ENCODE data around the gene LGALS4.
"Not testable (repeated sequence)": the region's sequence is repeated elsewhere in the genome, so short reads cannot be mapped to it uniquely, and the experiment has no call there.

The LGALS4 gene

GRCh38 chr19:38793177-38793576 lies 19.6 kb downstream of the LGALS4 start:
- no peak overlapping the region for H3K27ac ChIP-seq
- TF ChIP-seq CTCF (conservative IDR thresholded peaks at IDR 0.05) = no peak

- TF ChIP-seq CTCF (conservative IDR thresholded peaks at IDR 0.05) = no peak
- H3K27ac ChIP-seq = no peak overlapping the region
Observed at GRCh38 chr19:38792250-38793111, 20.3 kb downstream of the LGALS4 start.

- not testable (repeated sequence) for H3K27ac ChIP-seq
Observed at GRCh38 chr19:38791451-38792064, 21.2 kb downstream of the LGALS4 start.

- H3K27ac ChIP-seq = not testable (repeated sequence)
Observed at GRCh38 chr19:38790507-38791403, 22.0 kb downstream of the LGALS4 start.

GRCh38 chr19:38788478-38789243 lies 24.1 kb downstream of the LGALS4 start, which contains the start of gene LGALS7B:
Gene LGALS7B, plus strand, starts transcription at chr19:38789200. Its CDS starts 27 bp downstream, at chr19:38789227.
- TF ChIP-seq CTCF (conservative IDR thresholded peaks at IDR 0.05) = no peak
- no peak within 1 kb of the TSS for H3K27ac ChIP-seq

GRCh38 chr19:38786572-38787265 lies 26.0 kb downstream of the LGALS4 start:
- H3K27ac ChIP-seq = no peak overlapping the region
- no peak for TF ChIP-seq CTCF (conservative IDR thresholded peaks at IDR 0.05)

- H3K27ac ChIP-seq = not testable (repeated sequence)
Observed at GRCh38 chr19:38786061-38786460, 26.7 kb downstream of the LGALS4 start.

GRCh38 chr19:38785187-38785699 lies 27.5 kb downstream of the LGALS4 start:
- no peak overlapping the region for H3K27ac ChIP-seq
- TF ChIP-seq CTCF (conservative IDR thresholded peaks at IDR 0.05) = no peak
